H1 (cell line): ENCODE data around the gene GANC. TPM values are rescaled to one million over a fixed set of nuclear protein-coding genes. Genes with fewer than 3 reads are reported as not detected.

Source experiments
- CTCF ChIA-PET: fragments of 300-600 bp; sonication (Branson Sonifier 250); formaldehyde crosslinking; loops from one replicate; lab custom pipeline; 2021; ENCODE audit not compliant: partially characterized antibody; lab: Charles Lee
- POLR2A ChIA-PET: fragments of 300-600 bp; sonication (Branson Sonifier 250); formaldehyde crosslinking; loops from one replicate; lab custom pipeline; 2021; ENCODE audit warnings: inconsistent platforms; ENCODE audit not compliant: partially characterized antibody; lab: Charles Lee
- DNase-seq, 2 experiments: peaks; one replicate each; pipeline versions ENCODE4 v3.0.0 to v3.0.0-alpha.2; 2010 to 2022; ENCODE audit warnings: low spot score in 2 of 2, low read depth in 1 of 2, mixed read lengths in 1 of 2
- FAIRE-seq: peaks from 2 replicates; lab custom pipeline; 2011; peaks lifted over from hg19 to GRCh38; lab: Jason Lieb, UNC
- H2AFZ ChIP-seq: 2 replicates; pipeline ENCODE4 v1.8.1; 2012; ENCODE audit warnings: low read length, inconsistent platforms
- H2AK5ac ChIP-seq: 2 replicates; pipeline ENCODE4 v1.6.1; 2013; ENCODE audit warnings: low read depth, low read length
- H2BK120ac ChIP-seq: replicated peaks from 2 replicates; pipeline ENCODE3; 2013; ENCODE audit warnings: low read depth, low read length, inconsistent platforms
- H2BK12ac ChIP-seq: 2 replicates; pipeline ENCODE4 v1.6.1; 2013; ENCODE audit warnings: low read depth, low read length
- H2BK15ac ChIP-seq: 2 replicates; pipeline ENCODE4 v1.6.1; 2013; ENCODE audit warnings: low read length
- H2BK20ac ChIP-seq: 2 replicates; pipeline ENCODE4 v1.6.1; 2013; ENCODE audit warnings: low read length
- H2BK5ac ChIP-seq: 2 replicates; pipeline ENCODE4 v1.6.1; 2013; ENCODE audit warnings: low read depth, low read length
- H3K14ac ChIP-seq: 2 replicates; pipeline ENCODE4 v1.6.1; 2013; ENCODE audit warnings: inconsistent platforms; ENCODE audit not compliant: insufficient read length
- H3K18ac ChIP-seq: 2 replicates; pipeline ENCODE4 v1.6.1; 2013; ENCODE audit warnings: low read length; ENCODE audit errors: extremely low read depth
- H3K23ac ChIP-seq: 2 replicates; pipeline ENCODE4 v1.6.1; 2013; ENCODE audit warnings: inconsistent platforms; ENCODE audit not compliant: insufficient read length
- H3K23me2 ChIP-seq: 2 replicates; pipeline ENCODE4 v1.6.1; 2013; ENCODE audit warnings: low read depth, low read length
- H3K27ac ChIP-seq: 2 replicates; pipeline ENCODE4 v1.6.1; 2011; ENCODE audit warnings: low read depth, low read length, inconsistent platforms
- H3K27me3 ChIP-seq, 4 experiments: replicated peaks in 1 of 4; 1 replicate in 1 of 4; 2 replicates in 3 of 4; pipeline versions ENCODE4 v1.6.1 to v1.8.1; 2011 to 2013; ENCODE audit warnings: low read length in 3 of 4, mild to moderate bottlenecking in 3 of 4, inconsistent platforms in 2 of 4, mixed read lengths in 2 of 4, moderate library complexity in 1 of 4; ENCODE audit not compliant: control insufficient read depth in 3 of 4, insufficient read depth in 3 of 4; ENCODE audit errors: extremely low read depth in 1 of 4
- H3K36me3 ChIP-seq, 4 experiments: 2 replicates each; pipeline versions ENCODE4 v1.6.1 to v1.8.1; 2011 to 2013; ENCODE audit warnings: mild to moderate bottlenecking in 4 of 4, low read length in 3 of 4, moderate library complexity in 2 of 4, control low read depth in 1 of 4, inconsistent platforms in 1 of 4; ENCODE audit not compliant: insufficient read depth in 4 of 4, control insufficient read depth in 2 of 4
- H3K4ac ChIP-seq: replicated peaks from 2 replicates; pipeline ENCODE3; 2013; ENCODE audit warnings: low read length, low read depth, mixed read lengths, inconsistent platforms; ENCODE audit not compliant: insufficient read length
- H3K4me1 ChIP-seq, 4 experiments: replicated peaks in 1 of 4; 1 replicate in 1 of 4; 2 replicates in 3 of 4; pipeline versions ENCODE4 v1.6.1 to v1.8.1; 2011 to 2013; ENCODE audit warnings: low read length in 3 of 4, inconsistent platforms in 2 of 4, mixed read lengths in 1 of 4; ENCODE audit not compliant: insufficient read depth in 4 of 4, control insufficient read depth in 3 of 4
- H3K4me2 ChIP-seq, 2 experiments: 2 replicates each; pipeline versions ENCODE4 v1.6.1 to v1.8.1; 2011 to 2013; ENCODE audit warnings: low read depth in 2 of 2, low read length in 2 of 2, control low read depth in 1 of 2, inconsistent platforms in 1 of 2, mild to moderate bottlenecking in 1 of 2; ENCODE audit not compliant: insufficient read depth in 1 of 2
- H3K4me3 ChIP-seq, 4 experiments: fragments of 200-600, 300-600 bp in 1 of 4; sonication (generic), shearing (Covaris generic), sonication (Bioruptor Twin) in 1 of 4; 2 replicates each; pipeline versions ENCODE4 v1.5.1 to v1.8.1; 2011 to 2016; ENCODE audit warnings: low read length in 4 of 4, low read depth in 3 of 4, control low read depth in 2 of 4, inconsistent platforms in 2 of 4, mild to moderate bottlenecking in 2 of 4, mixed read lengths in 1 of 4, moderate library complexity in 1 of 4; ENCODE audit not compliant: insufficient read depth in 2 of 4; ENCODE audit errors: extremely low read depth in 1 of 4
- H3K56ac ChIP-seq: replicated peaks from 2 replicates; pipeline ENCODE3; 2013; ENCODE audit warnings: low read depth, mild to moderate bottlenecking, mixed read lengths, low read length, inconsistent platforms; ENCODE audit not compliant: insufficient read length
- H3K79me1 ChIP-seq: 2 replicates; pipeline ENCODE4 v1.6.1; 2013; ENCODE audit warnings: low read depth, low read length, control low read depth
- H3K79me2 ChIP-seq, 2 experiments: 2 replicates each; pipeline versions ENCODE4 v1.6.1 to v1.8.1; 2012 to 2013; ENCODE audit warnings: low read length in 2 of 2, mild to moderate bottlenecking in 2 of 2, inconsistent platforms in 1 of 2; ENCODE audit not compliant: insufficient read depth in 2 of 2, control insufficient read depth in 1 of 2
- H3K9ac ChIP-seq, 4 experiments: replicated peaks in 1 of 4; 1 replicate in 1 of 4; 2 replicates in 3 of 4; pipeline versions ENCODE4 v1.6.1 to v1.8.1; 2011 to 2013; ENCODE audit warnings: low read depth in 3 of 4, low read length in 3 of 4, control low read depth in 2 of 4, mild to moderate bottlenecking in 2 of 4, moderate library complexity in 2 of 4, inconsistent platforms in 1 of 4; ENCODE audit errors: extremely low read depth in 1 of 4
- H3K9me3 ChIP-seq, 2 experiments: 2 replicates each; pipeline versions ENCODE4 v1.6.1 to v1.8.1; 2012 to 2013; ENCODE audit warnings: mild to moderate bottlenecking in 2 of 2, moderate library complexity in 2 of 2, control low read depth in 1 of 2, inconsistent platforms in 1 of 2, low read depth in 1 of 2, low read length in 1 of 2, mixed read lengths in 1 of 2; ENCODE audit not compliant: insufficient read depth in 2 of 2
- H4K20me1 ChIP-seq, 2 experiments: replicated peaks in 1 of 2; 2 replicates each; pipeline versions ENCODE3 to v1.8.1; 2011 to 2013; ENCODE audit warnings: inconsistent platforms in 2 of 2, low read length in 2 of 2, mild to moderate bottlenecking in 1 of 2; ENCODE audit not compliant: insufficient read depth in 2 of 2, control insufficient read depth in 1 of 2
- H4K5ac ChIP-seq: 2 replicates; pipeline ENCODE4 v1.6.1; 2013; ENCODE audit warnings: low read length, low read depth, mixed read lengths, inconsistent platforms; ENCODE audit not compliant: insufficient read length
- H4K8ac ChIP-seq: 2 replicates; pipeline ENCODE4 v1.8.0; 2013; ENCODE audit warnings: mild to moderate bottlenecking, moderate library complexity, low read length, inconsistent platforms; ENCODE audit not compliant: insufficient read depth; ENCODE audit errors: extremely low read depth
- H4K91ac ChIP-seq: replicated peaks from 2 replicates; pipeline ENCODE3; 2013; ENCODE audit warnings: low read length, mixed read lengths, inconsistent platforms; ENCODE audit not compliant: insufficient read length
- BACH1 ChIP-seq: IDR thresholded peaks from 2 replicates; pipeline ENCODE4 v1.6.1; 2012; ENCODE audit warnings: low read length, improper control_type of control experiment
- CEBPB ChIP-seq: IDR thresholded peaks from 2 replicates; pipeline ENCODE4 v1.6.1; 2012; ENCODE audit warnings: low read depth, low read length
- CTBP2 ChIP-seq: IDR thresholded peaks from 2 replicates; pipeline ENCODE4 v1.7.0; 2011; ENCODE audit warnings: borderline replicate concordance, mild to moderate bottlenecking, moderate library complexity, mixed read lengths, low read length; ENCODE audit not compliant: insufficient read depth, insufficient read length
- EP300 ChIP-seq, 2 experiments: IDR thresholded peaks; 1 replicate in 1 of 2; 2 replicates in 1 of 2; pipeline ENCODE4 v1.6.1; 2011 to 2012; ENCODE audit warnings: low read depth in 2 of 2, low read length in 2 of 2, mild to moderate bottlenecking in 2 of 2, borderline replicate concordance in 1 of 2, inconsistent platforms in 1 of 2, moderate library complexity in 1 of 2
- FOSL1 ChIP-seq: IDR thresholded peaks from 2 replicates; pipeline ENCODE4 v1.6.1; 2011; ENCODE audit warnings: mild to moderate bottlenecking, low read depth, low read length, moderate library complexity; ENCODE audit not compliant: insufficient read depth
- KDM5A ChIP-seq: fragments of 200-600 bp; IDR thresholded peaks from 2 replicates; pipeline ENCODE4 v1.7.1; 2012; ENCODE audit warnings: mild to moderate bottlenecking, low read length, inconsistent platforms, mixed read lengths
- MAX ChIP-seq: IDR thresholded peaks from 2 replicates; pipeline ENCODE4 v1.6.1; 2012; ENCODE audit warnings: inconsistent platforms
- POLR2AphosphoS5 ChIP-seq: IDR thresholded peaks from 2 replicates; pipeline ENCODE4 v1.6.1; 2011; ENCODE audit warnings: low read depth, low read length
- RBBP5 ChIP-seq: IDR thresholded peaks from 2 replicates; pipeline ENCODE4 v1.7.1; 2012; ENCODE audit warnings: low read depth, mild to moderate bottlenecking, inconsistent platforms, low read length, moderate library complexity, borderline replicate concordance
- RFX5 ChIP-seq: IDR thresholded peaks from 2 replicates; pipeline ENCODE4 v1.6.1; 2011; ENCODE audit warnings: low read depth, low read length, improper control_type of control experiment, borderline replicate concordance
- SIN3A ChIP-seq, 2 experiments: IDR thresholded peaks in 1 of 2; conservative IDR thresholded peaks in 1 of 2; 2 replicates each; pipeline ENCODE4 v1.6.1; 2011 to 2012; ENCODE audit warnings: low read length in 2 of 2, improper control_type of control experiment in 1 of 2, low read depth in 1 of 2, mild to moderate bottlenecking in 1 of 2
- SUZ12 ChIP-seq: fragments of 200-600 bp; sonication (generic); IDR thresholded peaks from 2 replicates; pipeline ENCODE4 v1.6.1; 2012; ENCODE audit warnings: mild to moderate bottlenecking, inconsistent platforms, low read length, moderate library complexity, mixed read lengths
- TAF7 ChIP-seq: optimal IDR thresholded peaks from 2 replicates; pipeline ENCODE3; 2011; ENCODE audit warnings: low read depth, mild to moderate bottlenecking, inconsistent platforms, low read length, moderate library complexity, borderline replicate concordance
- TEAD4 ChIP-seq: IDR thresholded peaks from 2 replicates; pipeline ENCODE4 v1.6.1; 2012; ENCODE audit warnings: low read depth, low read length, inconsistent platforms, mixed read lengths
- WGBS, 2 experiments: shearing (Covaris generic) in 1 of 2; methylation state at CpG; one replicate each; pipeline versions ENCODE4 v1.1.6 to v1.1.7; 2013 to 2015; ENCODE audit warnings: low lambda C conversion rate in 2 of 2, mixed read lengths in 2 of 2, inconsistent platforms in 1 of 2, low coverage in 1 of 2, missing lambda C conversion rate in 1 of 2; ENCODE audit not compliant: insufficient replicate concordance in 2 of 2, insufficient coverage in 1 of 2, insufficient read length in 1 of 2; ENCODE audit errors: extremely low coverage in 1 of 2, missing lambda C conversion rate in 1 of 2; 5-methylcytosine and 5-hydroxymethylcytosine counted together
- polyA plus RNA-seq, 7 experiments: library from polyadenylated mRNA; depleted of rRNA in 3 of 7; stranded (reverse) in 5 of 7; unstranded in 2 of 7; fragments of >200 nt in 5 of 7; fragments of 200-250 nt in 2 of 7; gene quantifications; 1 replicate in 5 of 7; 2 replicates in 1 of 7; 4 replicates in 1 of 7; pipeline versions ENCODE4 v1.2.1 to v1.2.3, GENCODE V29; 2011 to 2013; ENCODE audit warnings: missing spikeins in 2 of 7, mixed read lengths in 2 of 7
- total RNA-seq: library from RNA; stranded (reverse); fragmentation: NEBNext Ultra II Directional; extraction: Animal tissue kit (Norgen Biotek cat#: 25700); gene quantifications from 2 replicates; pipeline ENCODE4 v1.2.1, GENCODE V29; 2021

Gene GANC
- total and polyA plus RNA-seq, 2 of the 8 experiments (the other 6 are each of a cell fraction or from before 2014, with no cell fraction given): 6.8 to 14.4 TPM

- no peak overlapping the region for H3K9ac ChIP-seq
- H2BK12ac ChIP-seq: no peak overlapping the region
- no peak overlapping the region for H3K4me2 ChIP-seq
- no peak overlapping the region for H2BK20ac ChIP-seq
- no peak overlapping the region for H3K4ac ChIP-seq
- no peaks in the 10 kb centered on the region for H3K4me1 ChIP-seq
- ChIA-PET CTCF (no interaction called here), POLR2A (no interaction called here)
- H3K23me2 ChIP-seq: no peaks in the 10 kb centered on the region; the same call in 1 of the 2 replicates
- no peak overlapping the region for H3K4me3 ChIP-seq
- H3K79me1 ChIP-seq: no peaks in the 10 kb centered on the region
- 96% methylated on average over 1 of the region's 1 CpG; no CpG with 5 or more reads in 1 of the 2 experiments for WGBS, 2 experiments
- FAIRE-seq (no peak), DNase-seq (no peak)
- H3K9me3 ChIP-seq: no peaks in the 10 kb centered on the region
- H3K36me3 ChIP-seq: peaks cover 5 to 42% (median 17%) of the 10 kb centered on the region in 4 experiments; a peak in 7 of 8 replicates
- no peak overlapping the region for H2BK5ac ChIP-seq
- H2AFZ ChIP-seq: no peak overlapping the region
- no peak overlapping the region for H4K91ac ChIP-seq
- no peak overlapping the region for H3K14ac ChIP-seq
- no peak overlapping the region for H3K27ac ChIP-seq
- no peak overlapping the region for H2BK120ac ChIP-seq
- no peaks in the 10 kb centered on the region for H3K79me2 ChIP-seq
- no peaks in the 10 kb centered on the region for H3K27me3 ChIP-seq
- no peak overlapping the region for H3K56ac ChIP-seq
- peaks cover 0 to 2% of the 10 kb centered on the region in 2 experiments for H4K20me1 ChIP-seq
- no peak overlapping the region for H4K5ac ChIP-seq
- no peak overlapping the region for H2AK5ac ChIP-seq
- H3K18ac ChIP-seq: no peak overlapping the region
- no peak overlapping the region for H4K8ac ChIP-seq
- H2BK15ac ChIP-seq: no peak overlapping the region
- no peak overlapping the region for H3K23ac ChIP-seq
- TF ChIP-seq POLR2AphosphoS5 (no peak), RFX5 (no peak), SUZ12 (no peak), BACH1 (no peak), MAX (no peak), KDM5A (no peak), TEAD4 (no peak), FOSL1 (no peak), CEBPB (no peak), RBBP5 (no peak), EP300 (IDR thresholded peaks at IDR 0.05; ENCODE audit: borderline replicate concordance in 1 of 2, low read depth in 2 of 2, low read length in 2 of 2) (no peak), CTBP2 (no peak), TAF7 (no peak), SIN3A (conservative IDR thresholded peaks at IDR 0.05 in 1 of 2, IDR thresholded peaks at IDR 0.05 in 1 of 2; ENCODE audit: low read depth in 1 of 2, low read length in 2 of 2) (no peak)
Observed at GRCh38 chr15:42231088-42231487, 41.9 kb upstream of the GANC start.
